HepG2 (cell line): ENCODE measurements around the gene CNOT10. TPM values are rescaled to one million over a fixed set of nuclear protein-coding genes. Genes with fewer than 3 reads are reported as not detected.
A peak's percentile ranks its signal among the peaks of the same experiment; 100 is the strongest.

Experiments
- CBFB ChIP-seq: sonication (generic); formaldehyde crosslinking; IDR thresholded peaks from 2 replicates; pipeline ENCODE4 v1.4.0; 2020; ENCODE audit warnings: missing genetic modification reagents
- FOXJ3 ChIP-seq: sonication (generic); formaldehyde crosslinking; IDR thresholded peaks from 2 replicates; pipeline ENCODE4 v1.4.0; 2020; ENCODE audit warnings: missing genetic modification reagents, mild to moderate bottlenecking, borderline replicate concordance
- KAT8 ChIP-seq: IDR thresholded peaks from 2 replicates; pipeline ENCODE4 v1.6.1; 2016; ENCODE audit warnings: missing genetic modification reagents, missing compliant biosample characterization
- KMT2B ChIP-seq: IDR thresholded peaks from 2 replicates; pipeline ENCODE4 v1.6.1; 2016; ENCODE audit warnings: missing genetic modification reagents, missing compliant biosample characterization
- NCOA5 ChIP-seq: sonication (generic); formaldehyde crosslinking; IDR thresholded peaks from 2 replicates; pipeline ENCODE4 v1.4.0; 2020; ENCODE audit warnings: missing genetic modification reagents
- SMYD3 ChIP-seq: sonication (generic); formaldehyde crosslinking; IDR thresholded peaks from 2 replicates; pipeline ENCODE4 v1.8.1; 2023; ENCODE audit warnings: mild to moderate bottlenecking, missing genetic modification reagents
- TEAD3 ChIP-seq: optimal IDR thresholded peaks from 2 replicates; pipeline ENCODE3; 2016; ENCODE audit warnings: borderline replicate concordance
- TFAP4 ChIP-seq: sonication (generic); IDR thresholded peaks from 2 replicates; pipeline ENCODE4 v1.6.1; 2016; ENCODE audit warnings: low read depth, borderline replicate concordance
- TIGD3 ChIP-seq: sonication (generic); formaldehyde crosslinking; IDR thresholded peaks from 2 replicates; pipeline ENCODE4 v1.5.1; 2020; ENCODE audit warnings: mild to moderate bottlenecking, missing genetic modification reagents, borderline replicate concordance
- WIZ ChIP-seq: sonication (generic); formaldehyde crosslinking; IDR thresholded peaks from 2 replicates; pipeline ENCODE4 v1.5.1; 2020; ENCODE audit warnings: mild to moderate bottlenecking, missing genetic modification reagents
- ZBTB10 ChIP-seq: sonication (generic); formaldehyde crosslinking; IDR thresholded peaks from 2 replicates; pipeline ENCODE4 v1.4.0; 2020; ENCODE audit warnings: missing genetic modification reagents, borderline replicate concordance
- ZBTB33 ChIP-seq: sonication (generic); formaldehyde crosslinking; IDR thresholded peaks from 2 replicates; pipeline ENCODE4 v1.4.0; 2020; ENCODE audit warnings: missing genetic modification reagents
- ZNF605 ChIP-seq: sonication (generic); formaldehyde crosslinking; IDR thresholded peaks from 2 replicates; pipeline ENCODE4 v1.8.0; 2022; ENCODE audit warnings: mild to moderate bottlenecking, missing genetic modification reagents
- ZNF770 ChIP-seq: sonication (generic); formaldehyde crosslinking; IDR thresholded peaks from 2 replicates; pipeline ENCODE4 v1.5.0; 2020; ENCODE audit warnings: mild to moderate bottlenecking, missing genetic modification reagents
- polyA plus RNA-seq, 8 experiments: library from polyadenylated mRNA; depleted of rRNA in 3 of 8; stranded (reverse) in 7 of 8; unstranded in 1 of 8; fragments of >200 nt; fragmentation: Illumina TruSeq in 4 of 8; extraction: Trizol in 4 of 8; gene quantifications; 2 replicates each; pipeline versions ENCODE4 v1.2.1 to v1.2.3, GENCODE V29; 2011 to 2016; ENCODE audit warnings: low read depth in 4 of 8, missing spikeins in 1 of 8, mixed read lengths in 1 of 8; ENCODE audit not compliant: insufficient read depth in 1 of 8
- total RNA-seq, 5 experiments: library from RNA; depleted of rRNA; stranded (reverse); fragments of >200 nt; fragmentation: Illumina TruSeq; extraction: Trizol; gene quantifications; 2 replicates each; pipeline ENCODE4 v1.2.3, GENCODE V29; 2016; ENCODE audit warnings: low read depth in 1 of 5
- TF ChIP-seq, protein P1 (sequence below): IDR thresholded peaks from 2 replicates; pipeline ENCODE4 v1.6.1; 2018; ENCODE audit warnings: missing genetic modification reagents
- TF ChIP-seq, protein P2 (sequence below): sonication (generic); formaldehyde crosslinking; IDR thresholded peaks from 2 replicates; pipeline ENCODE4 v1.5.0; 2020; ENCODE audit warnings: missing genetic modification reagents
- TF ChIP-seq, protein P3 (sequence below): sonication (generic); formaldehyde crosslinking; IDR thresholded peaks from 2 replicates; pipeline ENCODE4 v1.8.1; 2023; ENCODE audit warnings: mild to moderate bottlenecking, inconsistent platforms, moderate library complexity, missing genetic modification reagents, borderline replicate concordance

Gene CNOT10
- total and polyA plus RNA-seq, 2 of the 13 experiments (the other 11 are each of a cell fraction or from before 2014, with no cell fraction given), result 21.2 to 34.1 TPM

DNA sequence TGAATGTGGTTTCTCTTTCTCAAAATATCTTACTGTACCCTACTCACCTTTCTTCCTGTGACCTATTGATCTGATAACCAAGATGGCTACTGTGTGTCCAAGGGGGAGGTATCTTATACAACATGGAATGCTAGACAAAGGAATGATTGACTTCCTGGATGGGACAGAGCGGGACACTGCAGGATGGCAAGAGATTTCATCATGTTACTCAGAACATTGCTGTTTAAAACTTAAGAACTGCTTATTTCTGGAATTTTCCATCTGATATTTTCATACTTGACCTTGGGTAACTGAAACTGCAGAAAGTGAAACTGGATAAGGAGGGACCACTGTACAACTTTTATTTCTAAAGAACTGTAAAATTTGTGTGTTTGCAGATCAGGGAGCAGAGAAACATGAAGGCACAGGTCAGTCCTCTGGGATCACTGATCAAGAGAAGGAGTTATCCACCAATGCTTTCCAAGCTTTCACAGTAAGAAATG is 18.5 kb downstream of the CNOT10 start (continued):
- no peak for TF ChIP-seq ZBTB10
- TF ChIP-seq, protein P1, sequence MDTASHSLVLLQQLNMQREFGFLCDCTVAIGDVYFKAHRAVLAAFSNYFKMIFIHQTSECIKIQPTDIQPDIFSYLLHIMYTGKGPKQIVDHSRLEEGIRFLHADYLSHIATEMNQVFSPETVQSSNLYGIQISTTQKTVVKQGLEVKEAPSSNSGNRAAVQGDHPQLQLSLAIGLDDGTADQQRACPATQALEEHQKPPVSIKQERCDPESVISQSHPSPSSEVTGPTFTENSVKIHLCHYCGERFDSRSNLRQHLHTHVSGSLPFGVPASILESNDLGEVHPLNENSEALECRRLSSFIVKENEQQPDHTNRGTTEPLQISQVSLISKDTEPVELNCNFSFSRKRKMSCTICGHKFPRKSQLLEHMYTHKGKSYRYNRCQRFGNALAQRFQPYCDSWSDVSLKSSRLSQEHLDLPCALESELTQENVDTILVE (CRISPR knock-in tag), result no peak
- TF ChIP-seq, protein P2, sequence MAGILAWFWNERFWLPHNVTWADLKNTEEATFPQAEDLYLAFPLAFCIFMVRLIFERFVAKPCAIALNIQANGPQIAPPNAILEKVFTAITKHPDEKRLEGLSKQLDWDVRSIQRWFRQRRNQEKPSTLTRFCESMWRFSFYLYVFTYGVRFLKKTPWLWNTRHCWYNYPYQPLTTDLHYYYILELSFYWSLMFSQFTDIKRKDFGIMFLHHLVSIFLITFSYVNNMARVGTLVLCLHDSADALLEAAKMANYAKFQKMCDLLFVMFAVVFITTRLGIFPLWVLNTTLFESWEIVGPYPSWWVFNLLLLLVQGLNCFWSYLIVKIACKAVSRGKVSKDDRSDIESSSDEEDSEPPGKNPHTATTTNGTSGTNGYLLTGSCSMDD, result no peak
- no peak; the same call in 1 of the 2 replicates for TF ChIP-seq FOXJ3
- TF ChIP-seq NCOA5, result no peak
- no peak for TF ChIP-seq KMT2B (CRISPR knock-in tag)
- no peak for TF ChIP-seq ZBTB33 (CRISPR knock-in tag)
- no peak for TF ChIP-seq WIZ
- TF ChIP-seq, protein P3, sequence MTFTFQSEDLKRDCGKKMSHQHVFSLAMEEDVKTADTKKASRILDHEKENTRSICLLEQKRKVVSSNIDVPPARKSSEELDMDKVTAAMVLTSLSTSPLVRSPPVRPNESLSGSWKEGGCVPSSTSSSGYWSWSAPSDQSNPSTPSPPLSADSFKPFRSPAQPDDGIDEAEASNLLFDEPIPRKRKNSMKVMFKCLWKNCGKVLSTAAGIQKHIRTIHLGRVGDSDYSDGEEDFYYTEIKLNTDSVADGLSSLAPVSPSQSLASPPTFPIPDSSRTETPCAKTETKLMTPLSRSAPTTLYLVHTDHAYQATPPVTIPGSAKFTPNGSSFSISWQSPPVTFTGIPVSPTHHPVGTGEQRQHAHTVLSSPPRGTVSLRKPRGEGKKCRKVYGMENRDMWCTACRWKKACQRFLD (CRISPR knock-in tag), result no peak
- peak; percentile 58 for TF ChIP-seq TEAD3 (CRISPR knock-in tag)
- no peak for TF ChIP-seq CBFB (CRISPR knock-in tag)
- TF ChIP-seq KAT8 (CRISPR knock-in tag), result peak; percentile 65
- no peak for TF ChIP-seq ZNF770 (CRISPR knock-in tag)
- 0 out of 2 replicates have a peak, but pooled peaks have one; percentile 38 for TF ChIP-seq SMYD3 (CRISPR knock-in tag)
- no peak for TF ChIP-seq ZNF605 (CRISPR knock-in tag)
- TF ChIP-seq TFAP4, result no peak
- no peak for TF ChIP-seq TIGD3 (CRISPR knock-in tag)
